OCI-LY3 (cell line): Measurements from ENCODE around the gene THRB.

Experiments
- EZH2phosphoT487 ChIP-seq: fragments of 200-600 bp; shearing (Covaris generic); IDR thresholded peaks from 2 replicates; pipeline ENCODE4 v1.6.1; 2018; ENCODE audit warnings: antibody characterized with exemption, mixed run types, low read depth
- TF ChIP-seq, protein P1 (sequence below): fragments of 200-600, 300-600 bp; sonication (generic); IDR thresholded peaks from 2 replicates; pipeline ENCODE4 v1.5.1; 2014; ENCODE audit warnings: antibody characterized with exemption, low read length, low read depth

DNA sequence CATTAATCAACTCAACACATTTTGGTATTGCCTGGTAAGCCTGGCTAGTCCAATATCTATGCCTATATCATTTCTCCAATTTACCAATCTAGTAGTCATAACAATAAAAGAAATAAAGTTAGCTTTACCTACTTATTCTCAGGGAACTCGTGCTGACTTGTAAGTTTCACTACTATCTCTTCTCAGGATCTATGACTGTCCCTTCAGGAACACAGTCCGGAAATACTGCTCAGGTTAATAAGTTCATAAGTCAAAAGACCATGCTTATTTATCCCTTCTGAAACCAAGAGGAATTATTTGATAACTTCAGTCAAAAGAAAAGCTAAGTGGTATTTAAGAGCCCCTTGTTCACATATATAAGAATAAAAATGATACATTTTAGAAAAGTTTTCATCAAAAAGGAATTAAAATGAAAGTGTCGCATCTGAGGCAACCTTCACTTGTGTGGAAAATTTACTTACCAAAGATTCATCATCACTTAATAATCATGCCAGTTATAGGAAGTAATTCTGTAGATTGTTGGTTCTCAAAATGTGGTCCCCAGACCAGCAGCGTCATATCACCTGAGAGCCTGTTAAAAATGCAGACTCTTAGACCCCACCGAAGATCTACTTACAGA, 15.5 kb upstream of the THRB start:
- TF ChIP-seq, protein P1, sequence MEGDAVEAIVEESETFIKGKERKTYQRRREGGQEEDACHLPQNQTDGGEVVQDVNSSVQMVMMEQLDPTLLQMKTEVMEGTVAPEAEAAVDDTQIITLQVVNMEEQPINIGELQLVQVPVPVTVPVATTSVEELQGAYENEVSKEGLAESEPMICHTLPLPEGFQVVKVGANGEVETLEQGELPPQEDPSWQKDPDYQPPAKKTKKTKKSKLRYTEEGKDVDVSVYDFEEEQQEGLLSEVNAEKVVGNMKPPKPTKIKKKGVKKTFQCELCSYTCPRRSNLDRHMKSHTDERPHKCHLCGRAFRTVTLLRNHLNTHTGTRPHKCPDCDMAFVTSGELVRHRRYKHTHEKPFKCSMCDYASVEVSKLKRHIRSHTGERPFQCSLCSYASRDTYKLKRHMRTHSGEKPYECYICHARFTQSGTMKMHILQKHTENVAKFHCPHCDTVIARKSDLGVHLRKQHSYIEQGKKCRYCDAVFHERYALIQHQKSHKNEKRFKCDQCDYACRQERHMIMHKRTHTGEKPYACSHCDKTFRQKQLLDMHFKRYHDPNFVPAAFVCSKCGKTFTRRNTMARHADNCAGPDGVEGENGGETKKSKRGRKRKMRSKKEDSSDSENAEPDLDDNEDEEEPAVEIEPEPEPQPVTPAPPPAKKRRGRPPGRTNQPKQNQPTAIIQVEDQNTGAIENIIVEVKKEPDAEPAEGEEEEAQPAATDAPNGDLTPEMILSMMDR, result no peak
- no peak for TF ChIP-seq EZH2phosphoT487
